GM18867 (cell line): ENCODE results near the gene ERC2.

Source experiments
- ATAC-seq: cut with Tn5 transposase; IDR thresholded peaks from one replicate; pipeline ENCODE4 v1.9.1; 2021; ENCODE audit warnings: mild to moderate bottlenecking, moderate library complexity; ENCODE audit not compliant: unreplicated experiment

The ERC2 gene

GRCh38 chr3:55813268-55814097 lies 654.8 kb downstream of the ERC2 start:
- ATAC-seq: no peak

- no peak for ATAC-seq
Measured at GRCh38 chr3:55812394-55813013, 655.8 kb downstream of the ERC2 start.

- no peak for ATAC-seq
Measured at GRCh38 chr3:55807210-55807609, 661.1 kb downstream of the ERC2 start.

- ATAC-seq: no peak
Measured at GRCh38 chr3:55805169-55805568, 663.1 kb downstream of the ERC2 start.

GRCh38 chr3:55804170-55805095 lies 663.8 kb downstream of the ERC2 start:
- no peak for ATAC-seq

GRCh38 chr3:55802816-55803215 lies 665.5 kb downstream of the ERC2 start:
- no peak for ATAC-seq

GRCh38 chr3:55801676-55802075 lies 666.6 kb downstream of the ERC2 start:
- no peak for ATAC-seq

GRCh38 chr3:55801068-55801467 lies 667.2 kb downstream of the ERC2 start:
- ATAC-seq: no peak

- ATAC-seq: no peak
Measured at GRCh38 chr3:55797775-55798174, 670.5 kb downstream of the ERC2 start.

- ATAC-seq: no peak
Measured at GRCh38 chr3:55797084-55797483, 671.2 kb downstream of the ERC2 start.

- ATAC-seq: no peak
Measured at GRCh38 chr3:55796533-55796932, 671.7 kb downstream of the ERC2 start.

GRCh38 chr3:55795746-55796145 lies 672.5 kb downstream of the ERC2 start:
- no peak for ATAC-seq

GRCh38 chr3:55795296-55795695 lies 673.0 kb downstream of the ERC2 start:
- no peak for ATAC-seq

GRCh38 chr3:55792742-55793141 lies 675.5 kb downstream of the ERC2 start:
- no peak for ATAC-seq

- no peak for ATAC-seq
Measured at GRCh38 chr3:55792009-55792408, 676.3 kb downstream of the ERC2 start.

GRCh38 chr3:55790596-55791350 lies 677.5 kb downstream of the ERC2 start:
- ATAC-seq: no peak

- no peak for ATAC-seq
Measured at GRCh38 chr3:55789516-55789915, 678.8 kb downstream of the ERC2 start.

- no peak for ATAC-seq
Measured at GRCh38 chr3:55782807-55783206, 685.5 kb downstream of the ERC2 start.

GRCh38 chr3:55782351-55782750 lies 685.9 kb downstream of the ERC2 start:
- ATAC-seq: no peak

GRCh38 chr3:55780913-55781312 lies 687.4 kb downstream of the ERC2 start:
- no peak for ATAC-seq

GRCh38 chr3:55779543-55779942 lies 688.7 kb downstream of the ERC2 start:
- no peak for ATAC-seq
